Astrocyte of the cerebellum (primary cell): Measurements from ENCODE around the gene SCAI.

Experiments
- DNase-seq: peaks from one replicate; pipeline ENCODE4 v3.0.0-alpha.2; 2011; ENCODE audit warnings: low read depth
- H3K4me3 ChIP-seq: 2 replicates; pipeline ENCODE4 v1.5.1; 2011; ENCODE audit warnings: mild to moderate bottlenecking, low read depth, low read length, moderate library complexity
- in situ Hi-C: cut with HindIII; loops from 2 replicates; pipeline ENCODE4 v1.10.0; 2017; ENCODE audit warnings: low sequenced_read_pairs
- TF ChIP-seq, protein P1 (sequence below): IDR thresholded peaks from 2 replicates; pipeline ENCODE4 v1.5.1; 2012; ENCODE audit warnings: low read length, low read depth, moderate library complexity, mild to moderate bottlenecking; ENCODE audit errors: missing control alignments

Gene SCAI

DNA sequence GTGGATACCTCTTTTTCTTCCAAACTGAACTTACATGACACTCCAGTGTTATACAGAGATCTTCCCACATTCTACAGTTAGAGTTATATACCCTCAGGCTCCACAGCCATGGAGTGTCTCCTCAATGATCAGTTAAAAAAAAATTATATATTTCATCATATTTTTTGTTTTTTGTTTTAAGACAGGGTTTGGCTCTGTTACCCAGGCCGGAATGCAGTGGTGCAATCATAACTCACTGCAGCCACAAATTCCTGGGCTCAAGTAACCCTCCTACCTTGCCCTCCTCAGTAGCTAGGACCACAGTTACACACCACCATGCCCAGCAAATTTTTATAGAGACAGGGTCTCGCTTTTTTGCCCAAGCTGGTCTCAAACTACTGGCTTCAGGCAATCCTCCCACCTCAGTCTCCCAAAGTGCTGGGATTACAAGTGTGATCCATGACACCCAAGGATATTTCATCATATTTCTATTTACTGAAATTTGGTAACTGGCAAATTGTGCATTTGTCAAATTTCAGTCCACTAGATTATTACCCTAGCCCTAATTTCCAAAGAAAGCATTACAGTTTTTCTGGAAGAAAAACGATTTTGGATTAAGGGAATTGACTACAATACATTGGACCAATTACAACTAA is 18.1 kb upstream of the SCAI start:
- TF ChIP-seq, protein P1, sequence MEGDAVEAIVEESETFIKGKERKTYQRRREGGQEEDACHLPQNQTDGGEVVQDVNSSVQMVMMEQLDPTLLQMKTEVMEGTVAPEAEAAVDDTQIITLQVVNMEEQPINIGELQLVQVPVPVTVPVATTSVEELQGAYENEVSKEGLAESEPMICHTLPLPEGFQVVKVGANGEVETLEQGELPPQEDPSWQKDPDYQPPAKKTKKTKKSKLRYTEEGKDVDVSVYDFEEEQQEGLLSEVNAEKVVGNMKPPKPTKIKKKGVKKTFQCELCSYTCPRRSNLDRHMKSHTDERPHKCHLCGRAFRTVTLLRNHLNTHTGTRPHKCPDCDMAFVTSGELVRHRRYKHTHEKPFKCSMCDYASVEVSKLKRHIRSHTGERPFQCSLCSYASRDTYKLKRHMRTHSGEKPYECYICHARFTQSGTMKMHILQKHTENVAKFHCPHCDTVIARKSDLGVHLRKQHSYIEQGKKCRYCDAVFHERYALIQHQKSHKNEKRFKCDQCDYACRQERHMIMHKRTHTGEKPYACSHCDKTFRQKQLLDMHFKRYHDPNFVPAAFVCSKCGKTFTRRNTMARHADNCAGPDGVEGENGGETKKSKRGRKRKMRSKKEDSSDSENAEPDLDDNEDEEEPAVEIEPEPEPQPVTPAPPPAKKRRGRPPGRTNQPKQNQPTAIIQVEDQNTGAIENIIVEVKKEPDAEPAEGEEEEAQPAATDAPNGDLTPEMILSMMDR: no peak
- no peak for DNase-seq
- in situ Hi-C loops: no loop called here
- H3K4me3 ChIP-seq: no peak overlapping the region

DNA sequence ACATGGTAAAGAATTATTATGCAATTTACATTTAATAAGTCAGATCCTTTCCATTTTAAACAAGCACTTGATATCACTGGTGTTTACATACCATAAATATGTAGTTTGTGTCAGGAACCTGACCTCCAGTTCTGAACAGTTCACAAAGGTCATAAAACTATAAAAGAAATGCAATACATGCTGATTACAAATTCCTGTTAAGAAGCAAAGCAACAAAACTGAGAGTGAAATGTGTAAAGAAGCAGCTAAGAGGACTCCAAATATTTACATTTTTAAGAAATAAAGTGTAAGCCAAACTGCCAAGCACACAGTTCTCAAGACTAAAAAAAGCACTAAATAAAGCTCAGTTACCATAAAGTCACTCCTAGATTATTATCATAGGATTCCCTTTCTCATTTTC is 17.4 kb upstream of the SCAI start:
- TF ChIP-seq, protein P1: no peak
- in situ Hi-C loops: no loop called here
- H3K4me3 ChIP-seq: no peak overlapping the region

DNA sequence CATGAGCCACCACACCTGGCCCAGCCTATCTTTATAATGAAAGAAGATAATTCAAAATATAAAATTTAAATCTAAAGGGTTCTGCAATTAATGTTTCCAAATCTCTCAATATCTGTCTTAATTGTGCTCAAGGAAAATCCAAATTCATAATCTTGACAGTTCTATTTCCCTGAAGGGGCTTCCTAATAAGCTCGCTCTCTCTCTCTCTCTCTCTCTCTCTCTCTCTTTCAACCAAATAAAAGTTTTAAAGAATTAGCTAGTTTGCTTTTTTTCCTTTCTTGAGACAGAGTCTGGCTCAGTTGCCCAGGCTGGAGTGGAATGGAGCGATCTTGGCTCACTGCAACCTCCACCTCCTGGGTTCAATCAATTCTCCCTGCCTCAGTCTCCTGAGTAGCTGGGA is 13.2 kb upstream of the SCAI start:
- H3K4me3 ChIP-seq: no peak overlapping the region
- in situ Hi-C loops: no loop called here
- TF ChIP-seq, protein P1: no peak
- DNase-seq: no peak

More for the DNA sequence above, 17.4 kb upstream of the SCAI start:
- DNase-seq: no peak

DNA sequence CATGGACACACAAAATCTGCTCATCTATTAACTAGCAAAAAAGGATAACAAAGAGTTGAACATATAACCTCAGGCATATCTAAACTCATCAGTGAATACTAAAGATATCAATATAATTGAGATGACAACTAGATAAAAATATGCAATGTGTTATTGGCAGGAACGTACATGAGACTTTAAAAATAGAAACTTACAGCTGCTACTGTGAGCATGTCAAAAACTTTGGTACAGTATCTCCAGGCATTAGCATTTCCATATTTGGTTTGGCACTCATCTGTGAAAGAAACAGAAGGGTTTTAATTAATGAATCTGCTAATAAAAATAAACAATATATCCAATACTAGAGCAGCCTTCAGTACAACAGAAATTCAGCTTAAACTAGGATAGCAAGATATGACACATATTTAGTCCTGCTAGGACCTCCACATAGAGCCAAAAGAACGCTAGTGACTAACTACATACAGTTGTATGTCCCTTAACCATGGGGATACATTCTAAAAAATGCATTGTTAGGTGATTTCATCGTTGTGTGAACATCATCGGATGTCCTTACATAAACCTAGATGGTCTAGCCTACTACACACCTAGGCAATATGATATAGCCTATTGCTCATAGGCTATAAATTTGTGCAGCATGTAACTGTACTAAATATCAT is 10.5 kb upstream of the SCAI start:
- DNase-seq: no peak
- no peak overlapping the region for H3K4me3 ChIP-seq
- in situ Hi-C loops: no loop called here
- TF ChIP-seq, protein P1: no peak

DNA sequence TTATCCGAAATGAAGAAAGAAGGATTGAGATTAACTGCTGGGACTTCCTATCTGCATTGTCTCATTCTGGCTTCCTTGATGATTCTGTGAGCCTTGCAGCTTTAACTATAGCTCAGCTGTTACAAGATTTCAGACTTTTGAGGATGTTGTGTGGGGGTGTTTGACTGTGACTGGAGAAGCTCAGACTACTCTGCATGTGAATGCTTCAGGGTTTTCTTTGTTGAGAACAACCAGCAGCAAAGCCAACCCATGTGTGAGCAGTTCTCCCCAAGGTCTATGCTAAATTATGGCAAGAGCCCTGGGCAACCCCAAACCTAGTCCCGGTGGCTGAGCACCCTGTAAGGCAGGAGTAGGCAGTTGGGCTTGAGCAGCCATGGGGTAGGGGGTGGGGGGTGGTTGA is 8.4 kb upstream of the SCAI start:
- no peak overlapping the region for H3K4me3 ChIP-seq
- in situ Hi-C loops: no loop called here
- DNase-seq: no peak
- TF ChIP-seq, protein P1: no peak

DNA sequence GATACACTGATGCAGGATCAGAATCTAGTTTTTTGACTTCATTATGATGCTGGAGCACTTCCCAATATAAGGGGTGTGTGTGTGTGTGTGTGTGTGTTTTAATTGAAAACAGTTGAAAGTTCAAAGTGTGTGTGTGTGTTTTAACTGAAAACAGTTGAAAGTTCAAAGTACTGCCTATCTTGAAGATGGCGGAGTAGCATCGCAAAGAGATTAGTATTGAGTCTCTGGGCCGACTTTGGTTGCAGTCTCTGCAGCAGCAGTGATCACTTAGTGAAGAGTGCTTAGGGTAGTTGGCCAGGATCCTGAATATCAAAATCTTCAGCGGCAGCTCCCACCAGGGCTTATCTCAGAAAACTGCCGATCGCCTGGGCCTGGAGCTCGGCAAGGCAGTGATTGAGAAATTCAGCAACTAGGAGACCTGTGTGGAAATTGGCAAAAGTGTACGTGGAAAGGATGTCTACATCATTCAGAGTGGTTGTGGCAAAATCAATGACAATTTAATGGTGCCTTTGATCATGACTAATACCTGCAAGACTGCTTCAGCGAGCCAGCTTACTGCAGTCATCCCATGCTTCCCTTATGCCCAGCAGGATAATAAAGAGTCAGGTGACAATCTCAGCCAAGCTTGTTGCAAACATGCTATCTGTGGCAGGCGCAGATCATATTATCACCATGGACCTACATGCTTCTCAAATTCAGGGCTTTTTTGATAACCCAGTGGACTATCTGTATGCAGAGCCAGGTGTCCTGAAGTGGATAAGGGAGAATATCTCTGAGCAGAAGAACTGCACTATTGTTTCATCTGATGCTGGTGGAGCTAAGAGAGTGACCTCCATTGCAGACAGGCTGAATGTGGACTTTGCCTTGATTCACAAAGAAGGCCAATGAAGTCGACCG is 7.3 kb upstream of the SCAI start:
- TF ChIP-seq, protein P1: no peak
- in situ Hi-C loops: no loop called here
- H3K4me3 ChIP-seq: no peak overlapping the region
- DNase-seq: no peak
